Mesothelial cell of epicardium (in vitro differentiated cells): Measurements from ENCODE around the gene ERCC1. TPM values are rescaled to one million over a fixed set of nuclear protein-coding genes. Genes with fewer than 3 reads are reported as not detected.

Source experiments
- DNase-seq, 2 experiments: peaks; one replicate each; pipeline ENCODE4 v3.0.0; 2021; ENCODE audit warnings: low spot score in 2 of 2; ENCODE audit not compliant: unreplicated experiment in 2 of 2
- H3K27ac Mint-ChIP-seq: 2 replicates; pipeline ENCODE4 v1.8.0; 2021; ENCODE audit warnings: mixed read lengths
- H3K27me3 Mint-ChIP-seq: 2 replicates; pipeline ENCODE4 v1.8.0; 2021; ENCODE audit warnings: low read depth, mixed read lengths
- H3K36me3 Mint-ChIP-seq: 2 replicates; pipeline ENCODE4 v1.8.0; 2021; ENCODE audit warnings: mixed read lengths
- H3K4me1 Mint-ChIP-seq: 2 replicates; pipeline ENCODE4 v1.8.0; 2021; ENCODE audit warnings: mixed read lengths
- H3K4me3 Mint-ChIP-seq: 2 replicates; pipeline ENCODE4 v1.8.0; 2021; ENCODE audit warnings: mild to moderate bottlenecking, moderate library complexity, mixed read lengths
- H3K9me3 Mint-ChIP-seq: 2 replicates; pipeline ENCODE4 v1.8.0; 2021; ENCODE audit warnings: mixed read lengths
- total RNA-seq: library from RNA; stranded (reverse); gene quantifications from 3 replicates; pipeline ENCODE4 v1.2.1, GENCODE V29; 2021
- TF ChIP-seq, protein P1 (sequence below): fragments of 200-600 bp; sonication (generic); IDR thresholded peaks from one replicate; pipeline ENCODE4 v1.5.0; 2021; ENCODE audit warnings: antibody characterized with exemption; ENCODE audit not compliant: unreplicated experiment

ERCC1 gene
- total RNA-seq, 1 donor from 2014 or later = 96.4 TPM

GRCh38 chr19:45442408-45442777, 18.7 kb upstream of the ERCC1 start:
- Mint-ChIP-seq H3K9me3 (no peaks in the 10 kb centered on the region), H3K27ac (peak overlapping the region; percentile 97), H3K27me3 (no peaks in the 10 kb centered on the region), H3K36me3 (no peaks in the 10 kb centered on the region), H3K4me3 (peak overlapping the region; percentile 84), H3K4me1 (peaks cover 26% of the 10 kb centered on the region)
- TF ChIP-seq, protein P1, sequence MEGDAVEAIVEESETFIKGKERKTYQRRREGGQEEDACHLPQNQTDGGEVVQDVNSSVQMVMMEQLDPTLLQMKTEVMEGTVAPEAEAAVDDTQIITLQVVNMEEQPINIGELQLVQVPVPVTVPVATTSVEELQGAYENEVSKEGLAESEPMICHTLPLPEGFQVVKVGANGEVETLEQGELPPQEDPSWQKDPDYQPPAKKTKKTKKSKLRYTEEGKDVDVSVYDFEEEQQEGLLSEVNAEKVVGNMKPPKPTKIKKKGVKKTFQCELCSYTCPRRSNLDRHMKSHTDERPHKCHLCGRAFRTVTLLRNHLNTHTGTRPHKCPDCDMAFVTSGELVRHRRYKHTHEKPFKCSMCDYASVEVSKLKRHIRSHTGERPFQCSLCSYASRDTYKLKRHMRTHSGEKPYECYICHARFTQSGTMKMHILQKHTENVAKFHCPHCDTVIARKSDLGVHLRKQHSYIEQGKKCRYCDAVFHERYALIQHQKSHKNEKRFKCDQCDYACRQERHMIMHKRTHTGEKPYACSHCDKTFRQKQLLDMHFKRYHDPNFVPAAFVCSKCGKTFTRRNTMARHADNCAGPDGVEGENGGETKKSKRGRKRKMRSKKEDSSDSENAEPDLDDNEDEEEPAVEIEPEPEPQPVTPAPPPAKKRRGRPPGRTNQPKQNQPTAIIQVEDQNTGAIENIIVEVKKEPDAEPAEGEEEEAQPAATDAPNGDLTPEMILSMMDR = no peak
- no peak for DNase-seq

GRCh38 chr19:45440873-45441654, 17.3 kb upstream of the ERCC1 start:
- Mint-ChIP-seq H3K4me1 (peaks cover 26% of the 10 kb centered on the region), H3K27me3 (no peaks in the 10 kb centered on the region), H3K4me3 (peak overlapping the region; percentile 65), H3K27ac (peak overlapping the region; percentile 81), H3K36me3 (no peaks in the 10 kb centered on the region), H3K9me3 (no peaks in the 10 kb centered on the region)
- TF ChIP-seq, protein P1 = no peak
- DNase-seq = no peak

DNA sequence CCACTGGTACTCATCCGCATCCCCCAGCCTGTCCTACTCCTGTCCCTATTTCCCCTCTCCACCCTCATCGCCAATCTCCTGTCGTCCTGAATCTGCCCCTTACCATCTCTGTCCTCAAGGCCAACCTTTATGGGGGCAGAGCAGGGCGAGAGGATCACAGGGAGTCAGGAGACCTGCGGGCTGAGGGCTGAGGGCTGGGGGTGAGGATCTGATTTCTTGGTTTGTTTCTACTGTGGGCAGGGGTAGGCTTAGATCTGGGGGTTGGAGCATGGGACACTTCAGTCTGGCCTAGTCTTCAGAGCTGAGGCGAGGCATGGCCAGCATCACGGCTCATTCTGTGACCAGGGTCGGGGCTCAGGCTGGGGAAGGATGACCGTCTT, 16.5 kb upstream of the ERCC1 start:
- Mint-ChIP-seq H3K27ac (peak overlapping the region; percentile 81), H3K9me3 (no peaks in the 10 kb centered on the region), H3K36me3 (no peaks in the 10 kb centered on the region), H3K4me1 (peaks cover 26% of the 10 kb centered on the region), H3K27me3 (no peaks in the 10 kb centered on the region), H3K4me3 (peak overlapping the region; percentile 65)
- no peak for DNase-seq
- TF ChIP-seq, protein P1 = no peak

DNA sequence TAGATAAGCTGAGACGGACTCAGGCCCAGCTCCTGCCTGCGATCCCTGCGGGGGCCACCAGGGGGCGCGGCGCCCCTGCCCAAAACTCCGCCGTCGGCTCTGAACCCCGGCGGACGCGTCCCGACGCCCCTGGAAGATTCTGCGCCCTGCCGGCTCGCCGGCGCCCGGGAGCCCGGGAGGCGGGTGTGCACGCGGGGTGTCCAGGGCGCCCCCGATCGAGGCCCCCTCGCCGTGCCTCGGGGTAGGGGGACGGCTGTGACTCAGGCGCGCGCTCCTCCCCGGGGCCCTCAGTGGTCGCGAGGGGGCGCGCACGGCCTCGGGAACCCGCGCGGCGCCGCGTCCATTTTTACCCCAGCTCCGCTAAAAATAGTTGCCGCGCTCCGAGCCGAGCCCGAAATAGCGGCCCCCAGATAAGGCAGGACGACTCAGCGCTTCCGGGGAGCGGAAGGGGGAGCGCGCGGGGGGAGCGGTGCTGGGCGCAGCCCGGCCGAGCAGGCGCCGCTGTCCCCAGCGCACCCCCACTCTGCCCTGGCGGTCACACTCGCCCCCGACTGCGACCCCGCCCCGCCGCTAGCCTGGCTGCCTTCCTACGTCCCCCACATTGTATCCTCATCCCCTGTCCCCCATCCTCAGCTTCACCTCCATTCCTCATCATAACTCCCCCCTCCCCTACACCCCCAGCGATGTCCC, 16.0 kb upstream of the ERCC1 start:
- Mint-ChIP-seq H3K27ac (peak overlapping the region; percentile 81), H3K4me1 (peaks cover 24% of the 10 kb centered on the region), H3K9me3 (no peaks in the 10 kb centered on the region), H3K27me3 (no peaks in the 10 kb centered on the region), H3K36me3 (no peaks in the 10 kb centered on the region), H3K4me3 (peak overlapping the region; percentile 65)
- peak; percentile 78 to 94 for DNase-seq
- TF ChIP-seq, protein P1 = peak; percentile 100

- no peak overlapping the region for H3K27ac Mint-ChIP-seq
- H3K9me3 Mint-ChIP-seq = no peaks in the 10 kb centered on the region
- H3K27me3 Mint-ChIP-seq = no peaks in the 10 kb centered on the region
- H3K4me1 Mint-ChIP-seq = peaks cover 20% of the 10 kb centered on the region
- peak overlapping the region; percentile 55 for H3K4me3 Mint-ChIP-seq
- DNase-seq = no peak
- no peaks in the 10 kb centered on the region for H3K36me3 Mint-ChIP-seq
- TF ChIP-seq, protein P1 = no peak
Observed at GRCh38 chr19:45439190-45439568, 15.5 kb upstream of the ERCC1 start.
